ENCODE data around the gene PIK3CB. TPM values are rescaled to one million over a fixed set of nuclear protein-coding genes. Genes with fewer than 3 reads are reported as not detected.
A peak's percentile ranks its signal among the peaks of the same experiment; 100 is the strongest.

Gene PIK3CB
- 10 to 100 TPM; 60.2 to 90.0 (median 78.5) TPM for total RNA-seq

- peak; percentile 93 to 94 for DNase-seq
- peaks cover 22 to 24% of the 10 kb centered on the region in 2 donors for H3K4me1 ChIP-seq
- H3K36me3 ChIP-seq = no peaks in the 10 kb centered on the region
- peak within 1 kb of the TSS; percentile 41 to 85 (median 70) for H3K4me3 ChIP-seq (replicated peaks in 1 of 3)
- no peaks in the 10 kb centered on the region for H3K9me3 ChIP-seq
- WGBS, 2 donors = 1 to 2% methylated on average over 23 to 44 of the region's 88 CpGs
- intact Hi-C loops (cut with DNase I) = loop anchor here (10.0 kb wide), 1 partner anchor 80 kb away; no protein-coding TSS in a partner anchor
- no peaks in the 10 kb centered on the region for H3K27me3 ChIP-seq
- H3K27ac ChIP-seq = peak within 1 kb of the TSS; percentile 88 to 98 (median 95)
- TF ChIP-seq CTCF (IDR thresholded peaks at IDR 0.05) (peak in 2 of 6 experiments; percentile 1 to 14), POLR2A (IDR thresholded peaks at IDR 0.05) (peak; percentile 45 to 98)
Observed at GRCh38 chr3:138834596-138835396, at the start of gene PIK3CB. Gene PIK3CB (minus strand): TSS chr3:138834928. CDS start chr3:138759343, 75,585 bp downstream.

- H3K9me3 ChIP-seq = no peaks in the 10 kb centered on the region
- intact Hi-C loops (cut with DNase I) = no loop called here
- 66 to 70% methylated on average over 2 of the region's 2 CpGs for WGBS, 2 donors
- no peak overlapping the region for H3K4me3 ChIP-seq (replicated peaks in 1 of 3)
- no peaks in the 10 kb centered on the region for H3K36me3 ChIP-seq
- TF ChIP-seq POLR2A (IDR thresholded peaks at IDR 0.05) (no peak), CTCF (IDR thresholded peaks at IDR 0.05) (no peak)
- no peak overlapping the region for H3K27ac ChIP-seq
- H3K4me1 ChIP-seq = no peaks in the 10 kb centered on the region
- DNase-seq = no peak
- no peaks in the 10 kb centered on the region for H3K27me3 ChIP-seq
Observed at GRCh38 chr3:138881233-138881632, 46.5 kb upstream of the PIK3CB start.

- H3K36me3 ChIP-seq = no peaks in the 10 kb centered on the region
- H3K4me3 ChIP-seq (replicated peaks in 1 of 3) = no peak overlapping the region
- TF ChIP-seq CTCF (IDR thresholded peaks at IDR 0.05) (no peak), POLR2A (IDR thresholded peaks at IDR 0.05) (no peak)
- intact Hi-C loops (cut with DNase I) = no loop called here
- H3K4me1 ChIP-seq = no peaks in the 10 kb centered on the region
- no peak for DNase-seq
- H3K9me3 ChIP-seq = no peaks in the 10 kb centered on the region
- H3K27ac ChIP-seq = no peak overlapping the region
- H3K27me3 ChIP-seq = no peaks in the 10 kb centered on the region
- WGBS, 2 donors = 76 to 83% methylated on average over 14 of the region's 14 CpGs
Observed at GRCh38 chr3:138879541-138880380, 45.0 kb upstream of the PIK3CB start.

GRCh38 chr3:138877226-138877625 lies 42.5 kb upstream of the PIK3CB start:
- no peaks in the 10 kb centered on the region for H3K36me3 ChIP-seq
- DNase-seq = no peak

More at GRCh38 chr3:138877226-138877625, 42.5 kb upstream of the PIK3CB start:
- no peaks in the 10 kb centered on the region for H3K27me3 ChIP-seq
- 98 to 100% methylated on average over 2 of the region's 2 CpGs for WGBS, 2 donors
- no peak overlapping the region for H3K4me3 ChIP-seq (replicated peaks in 1 of 3)
- no peaks in the 10 kb centered on the region for H3K4me1 ChIP-seq
- no peaks in the 10 kb centered on the region for H3K9me3 ChIP-seq
- no peak overlapping the region for H3K27ac ChIP-seq
- intact Hi-C loops (cut with DNase I) = no loop called here
- TF ChIP-seq POLR2A (IDR thresholded peaks at IDR 0.05) (no peak), CTCF (IDR thresholded peaks at IDR 0.05) (no peak)

All from thyroid gland (tissue), 4 donors.